ENCODE results near the gene SLC25A20.
"Not testable (repeated sequence)": the region's sequence is repeated elsewhere in the genome, so short reads cannot be mapped to it uniquely, and the experiment has no call there.

Gene SLC25A20, protein sequence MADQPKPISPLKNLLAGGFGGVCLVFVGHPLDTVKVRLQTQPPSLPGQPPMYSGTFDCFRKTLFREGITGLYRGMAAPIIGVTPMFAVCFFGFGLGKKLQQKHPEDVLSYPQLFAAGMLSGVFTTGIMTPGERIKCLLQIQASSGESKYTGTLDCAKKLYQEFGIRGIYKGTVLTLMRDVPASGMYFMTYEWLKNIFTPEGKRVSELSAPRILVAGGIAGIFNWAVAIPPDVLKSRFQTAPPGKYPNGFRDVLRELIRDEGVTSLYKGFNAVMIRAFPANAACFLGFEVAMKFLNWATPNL

DNA sequence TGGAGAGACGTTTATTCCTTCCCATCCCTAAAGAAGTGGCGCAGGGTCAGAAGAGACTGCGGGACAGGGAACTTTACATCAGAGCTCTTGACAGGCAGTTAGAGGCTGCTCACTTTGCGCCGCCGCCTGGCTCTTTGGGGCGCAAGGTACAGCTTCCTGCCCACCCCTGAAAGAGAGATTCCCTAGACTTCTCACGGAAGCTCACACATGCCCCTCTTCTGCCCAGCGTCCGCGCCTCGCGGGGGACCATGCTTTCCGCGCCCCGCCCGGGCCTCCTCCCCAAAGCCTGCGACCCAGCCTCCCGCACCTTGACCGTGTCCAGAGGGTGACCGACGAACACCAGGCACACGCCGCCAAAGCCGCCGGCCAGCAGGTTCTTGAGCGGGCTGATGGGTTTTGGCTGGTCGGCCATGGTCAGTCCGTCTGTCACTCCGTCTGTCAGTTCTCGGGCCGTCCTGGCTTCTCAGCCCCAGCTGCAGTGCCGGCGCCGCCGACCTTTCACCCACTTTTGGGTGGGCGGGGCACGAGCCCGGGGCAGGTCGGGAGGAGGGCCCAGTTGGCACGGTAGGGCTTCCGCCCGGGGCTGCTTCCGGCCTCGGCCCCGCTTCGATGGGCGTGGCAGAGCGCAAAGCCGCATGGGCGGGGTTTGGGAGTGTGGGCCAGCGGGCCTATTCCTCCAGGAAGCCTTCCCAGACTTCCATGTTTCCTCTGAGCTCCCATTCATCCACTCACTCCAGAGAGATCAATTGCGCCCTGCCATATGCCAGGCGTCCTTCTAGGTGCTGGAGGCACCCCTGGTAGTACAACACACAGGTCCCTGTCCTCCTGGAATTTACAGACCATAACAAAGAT is at the start of gene SLC25A20:
SLC25A20 (minus strand) TSS at position 500 of the 852 bp plus-strand sequence; CDS start at position 412, 88 bp downstream.
- DNase-seq (ENCODE audit: low spot score), result peak; percentile 92

DNA sequence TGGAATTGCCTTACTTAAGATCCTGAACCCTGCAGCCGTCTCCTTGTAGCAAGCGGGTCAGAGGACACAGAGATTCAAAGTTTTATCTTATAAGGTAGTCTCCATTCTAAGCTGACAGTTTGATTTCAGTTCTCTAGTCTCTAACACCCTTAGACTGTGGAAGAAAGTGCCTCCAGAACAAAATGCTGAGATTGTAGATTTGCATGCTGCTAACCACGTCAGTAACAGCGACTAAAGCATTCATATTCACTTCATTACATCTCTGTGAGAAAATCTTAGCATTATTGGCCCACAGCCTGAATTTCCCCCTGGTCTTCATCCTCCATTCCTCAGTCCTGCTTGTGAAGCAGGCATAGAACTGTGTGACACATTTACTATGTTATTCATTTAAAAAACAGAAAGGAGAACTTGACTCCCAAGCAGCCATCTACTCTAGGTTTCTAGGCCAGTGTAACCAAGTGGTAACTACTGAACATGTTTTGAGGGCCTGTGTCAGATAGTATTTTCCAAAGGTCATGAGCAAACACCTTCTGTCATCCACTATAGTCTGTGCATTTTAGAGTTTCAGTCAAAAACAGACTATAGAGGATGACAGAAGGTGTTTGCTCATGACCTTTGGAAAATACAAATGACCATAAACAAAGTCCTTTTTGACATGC is 47.3 kb upstream of the SLC25A20 start:
- no peak for DNase-seq (ENCODE audit: low spot score)

DNA sequence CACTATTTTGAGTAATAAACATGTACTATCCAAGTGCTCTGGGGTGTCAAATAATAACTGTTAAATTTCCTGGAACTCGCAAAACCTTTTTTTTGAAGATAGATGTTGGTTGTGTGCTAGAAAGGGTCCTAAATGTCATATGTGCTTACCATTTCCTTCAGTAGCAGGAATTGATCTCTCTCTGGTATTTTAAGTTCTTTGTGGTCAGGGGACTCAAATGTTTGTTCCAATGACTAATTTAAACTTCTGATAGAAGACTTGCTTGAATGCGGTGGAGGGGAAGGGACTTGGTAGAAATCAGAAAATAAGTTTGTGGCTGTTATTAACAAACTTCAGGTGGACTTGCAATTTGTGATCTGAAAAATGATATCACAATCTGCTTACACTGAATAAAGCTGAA is 46.8 kb upstream of the SLC25A20 start:
- DNase-seq (ENCODE audit: low spot score), result no peak

DNA sequence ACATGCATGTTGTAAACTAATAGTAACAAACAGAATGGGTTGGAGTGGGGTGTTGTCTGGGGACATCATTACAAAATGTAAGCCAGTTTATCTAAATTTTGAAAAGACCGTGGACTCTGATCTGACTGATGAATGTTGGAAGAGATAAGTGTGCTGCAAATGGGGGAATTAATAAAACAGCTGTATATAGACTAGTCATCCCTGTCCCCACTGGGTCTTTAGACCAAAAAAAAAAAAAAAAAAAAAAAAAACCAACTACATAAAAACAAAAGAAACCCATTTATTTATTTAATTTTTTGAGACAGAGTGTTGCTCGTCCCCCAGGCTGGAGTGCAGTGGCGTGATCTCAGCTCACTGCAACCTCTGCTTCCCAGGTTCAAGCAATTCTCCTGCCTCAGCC is 40.0 kb upstream of the SLC25A20 start:
- DNase-seq (ENCODE audit: low spot score), result no peak

DNA sequence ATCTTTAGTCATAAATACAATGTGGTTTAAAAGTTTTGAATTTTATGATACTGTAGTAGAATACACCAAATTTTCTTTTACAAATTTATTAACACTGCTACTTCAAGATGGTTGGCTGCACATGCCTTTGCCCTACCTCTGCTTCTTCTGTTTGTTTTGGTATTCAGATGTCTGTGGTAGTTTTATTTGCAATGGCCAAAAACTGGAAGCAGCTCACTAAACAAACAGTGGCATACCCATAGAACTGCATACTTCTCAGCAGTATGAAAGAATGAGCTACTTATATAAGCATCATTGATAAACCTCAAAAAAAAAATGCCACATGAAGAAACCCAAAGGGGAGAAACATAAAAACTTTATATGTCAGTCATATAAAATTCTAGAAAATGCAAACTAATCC is 39.5 kb upstream of the SLC25A20 start:
- no peak for DNase-seq (ENCODE audit: low spot score)

DNA sequence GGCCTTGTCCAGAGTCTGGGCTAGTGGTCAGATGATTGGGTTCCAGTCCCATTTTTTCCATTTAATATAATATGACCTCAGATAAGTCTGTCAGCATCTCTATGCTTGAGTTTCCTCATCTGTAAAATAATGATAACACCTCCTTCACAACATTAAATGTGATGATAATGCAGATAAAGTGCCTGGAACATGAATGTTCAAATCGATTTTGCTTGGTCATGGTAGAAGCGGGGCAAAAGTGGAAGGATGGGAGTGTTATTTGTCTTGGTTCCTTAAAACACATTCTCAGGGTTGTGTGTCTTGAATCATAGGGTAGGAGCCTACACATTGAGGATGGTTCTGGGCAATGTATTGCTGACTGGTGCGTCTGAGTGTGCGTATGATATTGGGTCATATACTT is 36.8 kb upstream of the SLC25A20 start:
- DNase-seq (ENCODE audit: low spot score), result no peak

DNA sequence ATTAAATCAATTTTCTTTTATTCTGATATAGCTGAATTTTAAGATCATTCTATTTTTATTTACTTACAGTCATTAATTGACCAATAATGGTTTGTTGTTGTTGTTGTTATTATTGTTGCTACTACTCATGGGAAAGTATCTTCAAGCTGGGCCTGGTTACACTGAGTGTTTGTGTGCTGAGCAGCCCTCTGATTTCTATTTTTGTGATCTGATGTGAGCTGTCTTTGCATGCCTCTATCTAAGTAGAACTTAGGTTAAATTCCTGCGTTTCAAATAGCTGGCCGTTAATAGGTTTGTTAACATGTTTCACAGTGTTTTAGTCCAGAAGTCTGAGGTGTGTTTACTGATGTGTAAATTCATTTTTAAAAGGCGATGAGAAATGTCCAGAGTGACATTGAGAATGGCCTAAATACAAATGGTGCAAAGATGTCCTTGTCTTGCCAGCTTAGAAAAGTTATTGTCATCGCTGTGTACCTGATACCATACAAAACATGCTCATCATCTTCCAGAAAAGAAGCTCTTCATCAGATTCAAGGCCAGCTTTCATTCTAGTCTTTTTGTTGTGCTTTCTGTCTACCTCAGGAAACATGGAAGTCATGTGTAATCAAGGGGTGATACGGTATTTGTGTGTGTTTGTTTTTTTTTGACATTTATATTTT is 35.8 kb upstream of the SLC25A20 start:
- DNase-seq (ENCODE audit: low spot score), result no peak

DNA sequence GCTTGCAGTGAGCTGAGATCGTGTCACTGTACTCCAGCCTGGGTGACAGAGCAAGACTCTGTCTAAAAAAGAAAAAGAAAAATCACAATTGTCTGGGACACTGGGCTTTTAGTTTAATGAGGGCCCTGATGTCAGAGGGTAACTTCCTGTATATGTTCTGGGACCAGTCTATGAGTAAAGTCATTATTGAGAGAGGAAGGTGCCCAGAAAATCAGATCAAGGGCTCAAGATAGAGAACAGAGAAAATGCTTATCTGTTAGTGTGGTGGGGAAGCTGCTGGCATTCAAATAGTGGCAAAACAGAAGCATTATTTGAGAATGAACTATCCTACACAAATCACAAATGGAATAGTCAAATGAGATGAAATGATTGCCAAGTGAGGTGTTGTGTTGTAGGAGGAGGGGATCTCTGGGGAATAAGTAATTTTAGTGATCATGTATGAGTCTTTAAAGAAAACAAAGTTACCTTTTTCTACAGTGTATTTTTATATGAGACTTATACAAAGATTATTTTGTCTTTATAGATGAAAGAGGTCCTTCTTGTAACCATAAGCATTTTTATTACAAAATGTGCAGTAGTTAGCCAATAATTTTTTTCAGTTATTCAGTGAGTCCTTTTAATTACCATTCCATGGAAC is 33.4 kb upstream of the SLC25A20 start:
- DNase-seq (ENCODE audit: low spot score), result no peak

DNA sequence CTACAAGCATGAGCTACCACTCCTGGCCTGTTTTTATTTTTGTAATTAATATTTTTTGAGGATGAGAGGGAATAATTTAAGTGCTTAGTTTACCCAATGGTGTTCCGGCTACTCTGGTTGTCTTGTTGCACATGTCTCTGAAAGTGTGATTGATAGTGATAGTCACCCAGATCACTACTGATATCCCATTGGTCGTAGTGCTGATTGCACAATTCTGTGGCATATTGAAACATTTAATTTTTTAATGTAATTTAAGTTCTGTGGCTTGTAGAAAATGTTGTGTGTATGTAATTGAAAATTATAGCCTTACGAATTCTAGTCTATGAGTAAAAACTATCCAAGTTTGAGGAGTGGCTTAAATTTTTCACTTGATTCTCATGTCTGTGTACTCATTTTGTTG is 31.9 kb upstream of the SLC25A20 start:
- DNase-seq (ENCODE audit: low spot score), result no peak

DNA sequence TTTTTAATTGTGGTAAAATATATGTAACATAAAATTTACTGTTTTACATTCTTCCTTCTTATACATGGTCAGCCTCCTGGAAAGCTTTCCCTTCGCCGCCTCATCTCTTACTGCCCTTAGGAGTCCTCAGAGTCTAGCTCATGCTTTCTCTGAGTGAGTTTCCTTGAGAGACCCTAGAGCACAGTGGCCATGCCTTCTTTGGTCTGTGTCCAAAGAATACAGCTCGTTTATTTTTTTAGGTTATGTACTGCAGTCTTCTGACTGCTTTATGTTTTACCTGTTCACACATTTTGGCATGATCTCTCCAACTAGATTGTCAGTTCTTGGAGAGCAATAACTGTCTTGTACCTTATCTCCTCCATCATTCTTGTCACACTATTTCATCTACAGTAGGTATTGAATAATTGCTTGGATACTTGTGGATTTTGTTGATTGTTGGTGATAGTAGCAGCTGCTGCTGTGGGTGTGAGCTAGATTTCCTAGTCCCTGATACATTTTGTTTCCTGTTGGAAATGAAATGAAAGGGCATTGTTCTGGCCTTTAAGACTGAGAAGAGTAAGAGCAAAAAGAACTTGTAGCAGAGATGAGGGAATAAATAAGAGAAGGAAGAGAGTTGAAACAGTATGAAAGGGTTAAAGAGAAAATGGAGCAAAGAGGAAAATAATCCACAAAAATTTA is 30.8 kb upstream of the SLC25A20 start:
- DNase-seq (ENCODE audit: low spot score), result no peak

DNA sequence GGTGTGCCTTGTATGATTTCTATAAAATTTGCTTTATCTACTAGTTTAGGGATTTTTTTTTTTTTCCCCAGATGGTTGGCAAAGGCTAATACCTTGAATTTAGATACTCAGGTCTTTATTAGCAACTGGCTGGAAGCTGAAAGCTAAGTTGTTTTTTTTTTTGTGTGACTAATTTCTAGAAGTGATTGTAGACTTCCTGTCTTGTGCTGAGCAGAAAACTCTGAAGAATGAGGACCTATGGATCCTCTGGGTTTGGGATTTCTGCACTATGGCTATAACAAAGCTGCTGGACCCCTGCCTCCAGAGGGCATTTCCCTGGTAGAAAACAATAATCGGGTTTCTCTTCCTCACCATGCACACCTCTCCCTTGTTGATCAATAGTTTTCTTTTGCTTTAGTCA is 30.0 kb upstream of the SLC25A20 start:
- no peak for DNase-seq (ENCODE audit: low spot score)

DNA sequence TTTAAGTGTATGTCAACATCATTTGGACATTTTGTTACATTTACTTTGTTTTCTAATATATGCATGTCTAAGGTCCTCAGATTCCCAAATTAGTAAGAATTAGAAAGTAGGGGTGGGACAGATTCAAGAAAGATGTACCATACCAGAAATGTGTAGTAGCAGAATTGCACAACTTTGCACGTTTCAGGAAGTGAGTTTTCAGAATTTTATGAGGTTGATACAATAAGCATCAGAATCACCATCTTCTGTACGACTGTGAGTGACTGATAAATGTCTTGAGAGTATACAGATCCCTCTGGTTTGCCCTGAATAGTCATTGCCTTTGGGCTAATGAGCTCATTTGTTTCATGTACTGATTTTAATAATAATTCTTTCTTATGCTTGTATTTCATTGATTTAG is 29.2 kb upstream of the SLC25A20 start:
- peak; percentile 29 for DNase-seq (ENCODE audit: low spot score)

DNA sequence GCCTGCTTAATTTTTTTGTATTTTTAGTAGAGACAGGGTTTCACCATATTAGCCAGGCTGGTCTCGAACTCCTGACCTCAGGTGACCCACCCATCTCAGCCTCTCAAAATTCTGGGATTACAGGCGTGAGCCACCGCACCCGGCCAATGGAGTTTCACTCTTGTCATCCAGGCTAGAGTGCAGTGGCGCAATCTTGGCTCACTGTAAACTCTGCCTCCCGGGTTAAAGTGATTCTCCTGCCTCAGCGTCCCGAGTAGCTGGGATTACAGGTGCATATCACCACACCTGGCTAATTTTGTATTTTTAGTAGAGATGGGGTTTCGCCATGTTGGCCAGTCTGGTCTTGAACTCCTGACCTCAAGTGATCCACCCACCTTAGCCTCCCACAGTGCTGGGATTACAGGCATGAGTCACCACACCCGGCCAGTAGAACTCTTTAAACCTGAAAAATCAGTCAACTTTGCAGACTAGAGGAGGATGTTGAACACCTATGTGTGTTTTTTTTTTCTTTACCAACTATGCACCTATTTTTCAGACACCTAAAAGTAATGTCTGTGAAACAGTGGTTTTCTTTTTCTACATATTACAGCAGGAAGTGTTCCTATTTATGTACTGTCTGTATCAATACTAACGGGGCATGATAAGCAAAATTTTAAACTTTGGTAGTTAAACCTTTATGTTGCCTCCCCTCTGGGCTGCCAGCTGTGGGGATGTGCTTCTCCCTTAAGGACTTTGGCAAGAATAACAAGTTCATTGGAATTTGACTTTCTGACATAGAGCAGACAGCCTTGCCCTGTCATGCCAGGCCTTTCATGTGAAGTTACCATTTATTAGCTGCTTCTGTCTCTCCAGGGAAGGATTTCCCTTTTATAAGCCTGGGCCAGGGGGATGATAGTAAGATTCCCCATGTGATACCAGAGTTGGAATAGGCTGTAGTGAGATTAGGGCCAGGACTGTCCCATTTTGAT is 28.0 kb upstream of the SLC25A20 start:
- DNase-seq (ENCODE audit: low spot score), result no peak

DNA sequence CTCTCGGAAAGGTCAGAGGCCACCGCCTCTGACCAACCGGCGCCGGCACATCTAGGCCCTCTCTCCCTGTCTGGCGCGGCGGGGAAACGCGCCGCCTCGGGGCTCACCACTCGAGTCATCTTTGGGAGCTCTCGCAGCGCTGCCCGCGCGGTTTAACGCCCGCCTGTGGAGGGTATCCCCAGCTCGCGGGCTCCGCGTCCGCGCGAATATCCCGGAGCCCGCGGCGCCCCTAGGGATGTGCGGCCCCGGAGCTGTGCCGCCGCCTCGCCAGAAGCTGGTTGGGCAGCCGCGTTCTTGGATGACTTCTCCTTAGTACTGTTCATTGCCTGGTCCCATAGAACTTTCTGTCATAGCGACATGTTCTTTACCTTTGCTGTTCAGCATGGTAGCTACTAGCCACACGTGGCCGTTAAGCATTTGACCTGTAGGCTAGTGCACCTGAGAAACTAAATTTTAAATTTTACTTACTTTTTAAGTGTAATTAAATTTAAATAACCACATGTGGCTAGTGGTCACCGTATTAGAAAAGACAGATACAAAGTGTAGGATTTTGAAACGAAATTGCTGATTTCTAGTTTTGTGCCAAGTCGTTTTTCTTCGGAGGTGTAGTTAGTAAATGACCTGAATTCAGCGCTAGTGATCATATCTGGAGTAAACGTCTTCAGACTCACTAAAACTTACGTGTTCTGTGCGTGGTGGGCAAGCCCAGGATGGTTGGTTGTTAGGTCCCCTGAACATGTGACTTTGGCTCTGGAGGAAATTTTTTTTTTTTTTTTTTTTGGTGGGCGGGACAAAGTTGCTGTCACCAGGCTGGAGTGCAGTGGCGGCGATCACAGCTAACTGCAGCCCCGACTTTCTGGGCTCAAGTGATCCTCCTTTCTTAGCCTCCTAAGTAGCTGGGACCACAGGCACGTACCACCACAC is 20.8 kb upstream of the SLC25A20 start:
- DNase-seq (ENCODE audit: low spot score), result peak; percentile 82

DNA sequence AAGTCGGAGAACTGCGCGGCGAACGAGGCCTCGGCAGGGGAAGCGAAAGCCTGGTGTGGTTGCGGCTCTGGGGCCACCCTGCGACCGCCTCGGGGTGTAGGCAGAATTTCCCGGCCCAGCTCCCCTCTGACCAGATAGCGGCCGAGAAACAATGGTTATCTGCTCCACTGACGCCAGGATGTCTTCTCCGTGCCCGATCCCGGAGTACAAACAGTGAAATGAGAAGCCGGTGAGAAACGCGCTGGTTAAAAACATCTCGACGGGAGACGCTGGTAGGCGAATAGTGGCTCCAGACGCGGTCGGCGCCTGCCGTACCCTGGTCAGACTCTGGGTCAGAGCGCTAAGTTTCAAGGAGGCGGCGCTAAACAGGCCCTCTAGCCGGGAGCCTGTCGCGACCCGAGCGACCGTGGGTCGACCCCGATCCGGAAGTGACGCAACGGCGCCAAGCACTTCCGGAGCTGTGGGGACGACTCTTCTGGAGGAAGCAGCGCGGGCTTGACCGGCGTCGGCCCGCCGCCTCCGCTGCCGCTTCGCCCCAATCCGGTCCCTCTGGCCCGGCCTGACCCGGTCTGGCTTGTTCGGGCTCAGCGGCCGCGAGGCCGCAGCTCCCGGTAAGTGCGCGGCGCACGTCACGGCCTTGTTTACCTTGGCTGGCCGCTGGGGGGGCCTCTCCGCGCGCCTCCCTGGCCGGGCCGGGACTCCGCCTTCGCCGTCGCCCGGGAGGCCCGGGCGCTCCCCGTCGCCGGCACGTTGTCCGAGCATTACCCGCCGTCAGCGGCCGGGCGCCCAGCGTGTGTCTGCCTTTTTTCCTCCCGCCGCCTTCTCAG is 19.9 kb upstream of the SLC25A20 start, which contains the start of gene ARIH2:
ARIH2 (plus strand) TSS at position 455 of the 827 bp plus-strand sequence. CDS start 8,717 bp downstream, outside the sequence.
- peak; percentile 94 for DNase-seq (ENCODE audit: low spot score)

DNA sequence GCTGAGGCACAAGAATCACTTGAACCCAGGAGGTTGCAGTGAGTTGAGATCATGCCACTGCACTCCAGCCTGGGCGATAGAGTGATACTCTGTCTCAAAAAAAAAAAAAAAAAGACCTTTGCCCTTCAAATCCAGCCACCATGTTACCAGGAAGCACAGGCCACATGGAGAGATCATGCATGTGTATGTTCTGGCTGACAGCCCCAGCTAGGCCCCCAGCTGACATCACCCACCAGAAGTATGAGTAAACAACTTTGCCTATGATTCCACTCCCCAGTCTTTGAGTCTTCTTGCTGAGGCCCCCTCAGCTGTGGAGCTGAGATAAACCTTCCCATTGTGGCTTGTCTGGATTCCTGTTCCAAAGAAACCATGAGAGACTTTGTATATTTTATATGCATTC is 16.6 kb upstream of the SLC25A20 start:
- DNase-seq (ENCODE audit: low spot score), result no peak

DNA sequence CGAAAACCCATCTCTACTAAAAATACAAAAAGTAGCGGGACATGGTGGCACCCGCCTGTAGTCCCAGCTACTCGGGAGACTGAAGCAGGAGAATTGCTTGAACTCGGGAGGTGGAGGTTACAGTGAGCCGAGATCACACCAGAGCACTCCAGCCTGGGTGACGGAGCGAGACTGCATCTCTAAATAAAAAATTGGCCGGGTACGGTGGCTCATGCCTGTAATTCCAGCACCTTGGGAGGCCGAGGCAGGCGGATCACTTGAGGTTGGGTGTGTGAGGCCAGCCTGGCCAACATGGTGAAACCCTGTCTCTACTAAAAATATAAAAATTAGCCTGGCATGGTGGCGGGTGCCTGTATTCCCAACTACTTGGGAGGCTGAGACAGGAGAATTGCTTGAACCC is 8.3 kb upstream of the SLC25A20 start:
- DNase-seq (ENCODE audit: low spot score), result not testable (repeated sequence)

DNA sequence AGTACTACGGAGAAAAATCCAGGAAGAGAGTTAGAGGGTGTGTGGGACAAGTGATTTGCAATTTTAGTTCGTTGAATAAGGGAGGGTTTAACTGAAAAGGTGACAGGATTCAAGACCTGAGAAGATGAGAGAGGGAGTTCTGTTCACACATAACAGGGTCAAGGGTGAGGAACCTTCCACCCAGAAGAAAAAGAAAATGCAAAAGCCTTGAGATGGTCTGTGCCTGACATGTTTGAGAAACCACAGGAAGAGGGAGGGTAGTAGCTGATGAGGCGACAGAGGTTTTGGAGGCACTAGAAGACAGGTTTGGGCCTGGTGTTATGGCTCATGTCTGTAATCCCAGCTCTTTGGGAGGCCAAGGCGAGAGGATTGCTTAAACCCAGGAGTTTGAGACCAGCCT is 591 bp upstream of the SLC25A20 start:
- DNase-seq (ENCODE audit: low spot score), result no peak
